Kidney epithelial cell (primary cell): ENCODE data around the gene SHE. TPM values are rescaled to one million over a fixed set of nuclear protein-coding genes. Genes with fewer than 3 reads are reported as not detected.

Experiments
- DNase-seq: peaks from one replicate; pipeline ENCODE4 v3.0.0-alpha.2; 2010; ENCODE audit warnings: low read depth
- H3K27me3 ChIP-seq: 2 replicates; pipeline ENCODE4 v1.6.0; 2011; ENCODE audit warnings: low read length; ENCODE audit not compliant: control insufficient read depth, insufficient read depth
- H3K36me3 ChIP-seq: 2 replicates; pipeline ENCODE4 v1.5.1; 2011; ENCODE audit warnings: low read length; ENCODE audit not compliant: control insufficient read depth, insufficient read depth
- H3K4me3 ChIP-seq: 2 replicates; pipeline ENCODE4 v1.5.1; 2011; ENCODE audit warnings: low read depth, mild to moderate bottlenecking, control low read depth, low read length
- CTCF ChIP-seq: IDR thresholded peaks from 2 replicates; pipeline ENCODE4 v1.5.1; 2011; ENCODE audit warnings: mild to moderate bottlenecking, moderate library complexity, low read length, control low read depth, inconsistent platforms; ENCODE audit not compliant: insufficient read depth, poor library complexity, severe bottlenecking
- total RNA-seq: library from RNA; depleted of rRNA; stranded (reverse); fragments of >200 nt; gene quantifications from 2 replicates; pipeline ENCODE4 v1.2.3, GENCODE V29; 2015

Gene SHE
- total RNA-seq, 1 donor from 2014 or later: under 0.01 TPM

DNA sequence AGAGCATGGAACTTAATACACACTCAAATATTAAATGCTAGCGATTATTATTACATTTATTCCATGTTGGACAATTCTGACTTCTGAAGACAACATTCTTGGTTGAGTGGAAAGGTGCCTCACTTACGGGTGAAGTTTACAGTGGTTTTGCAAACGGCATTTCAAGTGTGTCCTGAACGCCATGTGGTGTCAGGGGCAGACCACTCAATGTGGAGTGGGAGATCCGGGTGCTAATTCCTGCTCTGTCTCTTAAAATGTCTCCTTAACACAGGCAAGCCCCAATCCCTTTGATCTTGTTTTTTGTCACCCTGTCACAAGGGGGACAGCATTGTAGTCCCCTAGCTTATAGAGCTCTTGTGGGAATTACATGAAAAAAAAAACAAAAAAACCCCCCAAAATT, 5.8 kb downstream of the SHE start:
- H3K4me3 ChIP-seq: no peak overlapping the region
- H3K36me3 ChIP-seq: no peaks in the 10 kb centered on the region
- TF ChIP-seq CTCF: no peak
- no peak for DNase-seq
- peaks cover 18% of the 10 kb centered on the region for H3K27me3 ChIP-seq

- Histone ChIP-seq H3K27me3 (peaks cover 14% of the 10 kb centered on the region), H3K36me3 (no peaks in the 10 kb centered on the region), H3K4me3 (no peak overlapping the region)
- no peak for TF ChIP-seq CTCF
- DNase-seq: no peak
These were observed 6.5 kb downstream of the SHE start for GRCh38 chr1:154495496-154496273.

DNA sequence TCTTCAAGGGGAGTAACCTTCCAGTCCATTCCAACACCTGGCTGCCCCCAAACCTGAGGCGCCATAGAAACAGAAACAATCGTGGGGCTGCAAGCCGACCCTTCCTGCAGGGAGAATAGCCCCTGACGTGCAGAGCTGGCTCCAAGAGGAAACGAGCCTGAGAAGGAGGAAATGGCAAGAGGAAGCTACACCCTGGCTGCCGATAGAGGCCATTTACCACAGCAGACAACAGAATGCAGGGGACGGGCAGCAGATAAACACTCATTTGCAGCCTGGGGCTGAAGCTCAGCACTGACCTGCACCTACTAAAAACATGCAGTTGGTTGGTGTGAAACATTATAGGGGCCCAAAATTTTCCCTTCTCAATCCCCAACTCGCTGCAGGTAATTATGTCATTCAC, 8.9 kb downstream of the SHE start:
- Histone ChIP-seq H3K27me3 (peaks cover 16% of the 10 kb centered on the region), H3K4me3 (no peak overlapping the region), H3K36me3 (no peaks in the 10 kb centered on the region)
- no peak for TF ChIP-seq CTCF
- DNase-seq: no peak

DNA sequence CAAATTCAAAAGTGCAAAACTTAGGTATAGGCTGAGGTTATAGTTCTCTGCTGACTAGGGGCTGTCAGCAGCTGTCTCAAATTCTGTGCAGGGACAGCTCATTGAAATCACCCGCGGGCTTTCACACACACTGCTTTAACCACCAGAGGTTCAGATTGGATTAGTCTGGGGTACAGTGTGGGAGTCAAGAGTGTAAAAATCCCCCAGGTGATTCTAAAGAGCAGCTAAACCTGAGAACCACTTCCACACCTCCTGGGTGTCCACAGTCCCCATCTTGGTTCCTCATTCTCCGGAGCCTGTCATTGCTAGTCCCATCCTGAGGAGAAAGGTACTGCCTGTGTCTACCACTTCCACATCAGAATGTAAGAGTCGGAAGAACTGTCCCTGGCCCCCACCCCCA, 10.1 kb downstream of the SHE start:
- no peak for TF ChIP-seq CTCF
- H3K4me3 ChIP-seq: no peak overlapping the region
- peaks cover 16% of the 10 kb centered on the region for H3K27me3 ChIP-seq
- no peaks in the 10 kb centered on the region for H3K36me3 ChIP-seq
- no peak for DNase-seq

DNA sequence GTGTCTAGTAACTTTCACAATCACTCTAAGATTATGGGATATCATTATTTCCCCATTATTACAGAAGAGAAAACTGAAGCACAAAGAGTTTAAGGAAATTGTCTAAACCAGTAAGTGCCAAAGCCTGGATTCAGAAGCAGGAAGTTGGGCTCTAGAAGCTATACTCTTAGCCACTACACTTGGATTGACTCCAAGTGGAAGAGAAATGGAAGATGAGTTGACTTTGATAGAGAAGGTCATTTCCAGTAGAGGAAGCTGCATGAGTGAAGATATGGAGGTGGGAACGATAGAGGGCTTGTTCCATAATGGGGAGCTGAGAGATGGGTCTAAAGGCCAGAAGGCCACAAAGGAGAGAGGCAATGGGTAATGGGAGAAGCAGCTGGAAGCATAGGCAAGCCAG, 11.9 kb downstream of the SHE start:
- Histone ChIP-seq H3K36me3 (no peaks in the 10 kb centered on the region), H3K27me3 (peaks cover 16% of the 10 kb centered on the region), H3K4me3 (no peak overlapping the region)
- no peak for TF ChIP-seq CTCF
- no peak for DNase-seq
